NCI-H1694 (cell line): Measurements from ENCODE around the gene MYO16.

Experiments used
- DNase-seq: peaks from one replicate; lab custom pipeline; 2025; lab: John Stamatoyannopoulos, UW

The MYO16 gene

GRCh38 chr13:108663710-108664109 lies 34.3 kb downstream of the MYO16 start:
- no peak for DNase-seq

- no peak for DNase-seq
Measured at GRCh38 chr13:108667205-108667604, 37.8 kb downstream of the MYO16 start.

- no peak for DNase-seq
Measured at GRCh38 chr13:108669381-108669780, 40.0 kb downstream of the MYO16 start.

- DNase-seq: no peak
Measured at GRCh38 chr13:108674346-108674745, 44.9 kb downstream of the MYO16 start.

- DNase-seq: peak; percentile 40
Measured at GRCh38 chr13:108674771-108675170, 45.4 kb downstream of the MYO16 start.

GRCh38 chr13:108676620-108677019 lies 47.2 kb downstream of the MYO16 start:
- no peak for DNase-seq

- DNase-seq: peak; percentile 62
Measured at GRCh38 chr13:108677806-108678205, 48.4 kb downstream of the MYO16 start.

- DNase-seq: peak; percentile 96
Measured at GRCh38 chr13:108680011-108680410, 50.6 kb downstream of the MYO16 start.

- DNase-seq: no peak
Measured at GRCh38 chr13:108681986-108682575, 52.7 kb downstream of the MYO16 start.

- no peak for DNase-seq
Measured at GRCh38 chr13:108682714-108683113, 53.3 kb downstream of the MYO16 start.

- no peak for DNase-seq
Measured at GRCh38 chr13:108686027-108686426, 56.6 kb downstream of the MYO16 start.

- DNase-seq: no peak
Measured at GRCh38 chr13:108690726-108691125, 61.3 kb downstream of the MYO16 start.

- DNase-seq: no peak
Measured at GRCh38 chr13:108700422-108701170, 71.2 kb downstream of the MYO16 start.

- DNase-seq: no peak
Measured at GRCh38 chr13:108702171-108702570, 72.8 kb downstream of the MYO16 start.

GRCh38 chr13:108705031-108705430 lies 75.6 kb downstream of the MYO16 start:
- no peak for DNase-seq

GRCh38 chr13:108707584-108707983 lies 78.2 kb downstream of the MYO16 start:
- DNase-seq: no peak

GRCh38 chr13:108708921-108709320 lies 79.5 kb downstream of the MYO16 start:
- DNase-seq: no peak

GRCh38 chr13:108711386-108711785 lies 82.0 kb downstream of the MYO16 start:
- no peak for DNase-seq

GRCh38 chr13:108725471-108725870 lies 96.1 kb downstream of the MYO16 start:
- DNase-seq: no peak

GRCh38 chr13:108728370-108728769 lies 99.0 kb downstream of the MYO16 start:
- DNase-seq: no peak

- no peak for DNase-seq
Measured at GRCh38 chr13:108733022-108733560, 103.7 kb downstream of the MYO16 start.

GRCh38 chr13:108734676-108735075 lies 105.3 kb downstream of the MYO16 start:
- no peak for DNase-seq

- DNase-seq: no peak
Measured at GRCh38 chr13:108741930-108742329, 112.5 kb downstream of the MYO16 start.
